Activated B cell treated with CpG ODN at 0.5 μM for 24 hours (primary cell): ENCODE results near the gene PKP4. TPM values are rescaled to one million over a fixed set of nuclear protein-coding genes. Genes with fewer than 3 reads are reported as not detected.

Source experiments
- ATAC-seq: fragments of 200-7000 bp; cut with Tn5 transposase; one replicate; pipeline ENCODE4 v1.10.0; 2021; ENCODE audit warnings: low read depth, mild to moderate bottlenecking, moderate library complexity
- CTCF ChIA-PET: fragments of 350-600 bp; sonication (Branson Sonifier 250); formaldehyde crosslinking; loops from one replicate; lab custom pipeline; 2021; ENCODE audit warnings: antibody characterized with exemption; lab: Charles Lee
- POLR2A ChIA-PET: fragments of 350-600 bp; sonication (Branson Sonifier 250); formaldehyde crosslinking; loops from one replicate; lab custom pipeline; 2021; ENCODE audit warnings: antibody characterized with exemption; lab: Charles Lee
- DNase-seq: peaks from one replicate; pipeline ENCODE4 v3.0.0; 2022
- H3K27ac Mint-ChIP-seq: one replicate; pipeline ENCODE4 v1.8.0; 2020; ENCODE audit warnings: mixed read lengths
- H3K27me3 Mint-ChIP-seq: one replicate; pipeline ENCODE4 v1.8.0; 2021; ENCODE audit warnings: mixed read lengths
- H3K36me3 Mint-ChIP-seq: one replicate; pipeline ENCODE4 v1.8.0; 2021; ENCODE audit warnings: low read depth, mixed read lengths
- H3K4me1 Mint-ChIP-seq: one replicate; pipeline ENCODE4 v1.8.0; 2021; ENCODE audit warnings: mixed read lengths
- H3K4me3 Mint-ChIP-seq: one replicate; pipeline ENCODE4 v1.8.0; 2020; ENCODE audit warnings: mild to moderate bottlenecking, mixed read lengths
- H3K9me3 Mint-ChIP-seq: one replicate; pipeline ENCODE4 v1.8.0; 2020; ENCODE audit warnings: mixed read lengths
- CTCF ChIP-seq: fragments of 200-600 bp; IDR thresholded peaks from one replicate; pipeline ENCODE4 v1.8.0; 2022; ENCODE audit warnings: antibody characterized with exemption, mild to moderate bottlenecking
- intact Hi-C: fragments of 100-400 bp; cut with micrococcal nuclease; formaldehyde crosslinking; loops from one replicate; pipeline ENCODE4 v1.15.1; 2024
- total RNA-seq: library from RNA; stranded (reverse); gene quantifications from 2 replicates; pipeline ENCODE4 v1.2.3, GENCODE V29; 2022

PKP4 gene
- total RNA-seq, 1 donor from 2014 or later = 6.5 TPM

DNA sequence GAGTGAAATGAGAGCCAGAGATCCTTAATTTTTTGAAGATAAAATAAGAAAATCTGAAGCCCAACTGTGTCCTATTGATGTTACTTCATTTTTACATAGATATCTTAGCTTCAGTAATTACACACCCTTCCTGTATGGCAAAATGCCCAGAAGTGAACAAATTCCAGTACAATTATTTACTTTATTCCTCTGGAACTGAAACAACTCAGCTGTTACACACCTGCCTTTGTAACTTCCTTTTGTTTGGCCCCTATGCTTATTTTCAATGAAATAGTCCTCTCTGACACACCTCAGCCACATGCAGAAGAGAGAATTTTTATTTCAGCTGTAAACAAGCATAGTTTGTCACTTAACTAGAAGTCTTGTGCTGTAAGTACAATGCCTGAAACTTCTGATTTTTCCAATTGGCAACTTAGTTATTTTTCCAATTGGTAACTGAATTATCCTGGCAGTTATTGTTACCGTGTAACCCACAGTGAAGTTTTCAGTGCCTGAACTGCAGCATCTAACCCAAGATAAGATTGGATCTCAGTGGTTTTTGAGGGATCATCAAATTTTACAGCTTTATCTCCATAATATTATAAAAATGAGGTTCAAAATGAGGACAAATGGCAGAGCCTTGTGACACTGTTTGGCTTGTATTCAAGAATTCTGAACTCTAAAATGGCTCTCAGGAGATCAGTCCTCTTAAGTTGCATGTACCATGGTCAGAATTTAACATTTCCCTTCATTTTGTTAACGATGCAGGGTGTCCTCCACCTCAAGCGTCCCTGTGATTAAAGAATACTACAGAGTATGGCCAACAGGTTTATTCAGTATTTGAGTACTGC, 82.6 kb downstream of the PKP4 start:
- H3K27me3 Mint-ChIP-seq = no peaks in the 10 kb centered on the region
- no peak for TF ChIP-seq CTCF
- no peak overlapping the region for H3K4me3 Mint-ChIP-seq
- intact Hi-C loops = no loop called here
- CTCF ChIA-PET = no interaction called here
- no peak for ATAC-seq
- no peaks in the 10 kb centered on the region for H3K9me3 Mint-ChIP-seq
- no peak for DNase-seq
- no peaks in the 10 kb centered on the region for H3K36me3 Mint-ChIP-seq
- POLR2A ChIA-PET = no interaction called here
- no peak overlapping the region for H3K27ac Mint-ChIP-seq
- H3K4me1 Mint-ChIP-seq = no peaks in the 10 kb centered on the region

- TF ChIP-seq CTCF = no peak
- intact Hi-C loops = no loop called here
- ChIA-PET CTCF (no interaction called here), POLR2A (no interaction called here)
- H3K36me3 Mint-ChIP-seq = no peaks in the 10 kb centered on the region
- ATAC-seq (no peak), DNase-seq (no peak)
- no peaks in the 10 kb centered on the region for H3K27me3 Mint-ChIP-seq
- H3K27ac Mint-ChIP-seq = no peak overlapping the region
- no peaks in the 10 kb centered on the region for H3K4me1 Mint-ChIP-seq
- H3K4me3 Mint-ChIP-seq = no peak overlapping the region
- no peaks in the 10 kb centered on the region for H3K9me3 Mint-ChIP-seq
These were observed 85.8 kb downstream of the PKP4 start for GRCh38 chr2:158542577-158542976.

GRCh38 chr2:158543957-158544356, 87.2 kb downstream of the PKP4 start:
- no peak for ATAC-seq
- Mint-ChIP-seq H3K36me3 (no peaks in the 10 kb centered on the region), H3K4me1 (no peaks in the 10 kb centered on the region), H3K4me3 (no peak overlapping the region), H3K27ac (no peak overlapping the region), H3K9me3 (no peaks in the 10 kb centered on the region), H3K27me3 (no peaks in the 10 kb centered on the region)
- intact Hi-C loops = no loop called here
- TF ChIP-seq CTCF = no peak
- POLR2A ChIA-PET = no interaction called here
- no peak for DNase-seq
- CTCF ChIA-PET = no interaction called here

DNA sequence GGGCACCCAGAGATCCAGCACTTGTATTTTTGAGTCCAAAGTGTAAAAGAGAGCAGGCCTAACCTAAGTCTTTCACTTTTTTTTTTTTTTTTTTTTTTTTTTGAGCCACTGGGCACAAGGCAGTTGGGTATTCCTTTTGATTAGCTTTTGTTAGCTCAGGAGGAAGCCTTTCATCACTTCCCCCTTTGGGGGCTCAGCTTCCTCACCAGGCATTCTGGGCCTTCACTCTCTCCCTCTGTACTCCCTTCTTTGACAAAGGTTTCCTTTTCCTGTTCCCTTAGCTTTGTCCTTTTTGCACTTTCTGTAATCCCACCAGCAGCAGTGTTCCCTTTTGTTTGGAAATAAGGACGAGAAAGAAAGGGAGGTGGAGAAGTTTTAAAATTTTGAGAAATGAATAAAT, 88.2 kb downstream of the PKP4 start:
- Mint-ChIP-seq H3K9me3 (no peaks in the 10 kb centered on the region), H3K27me3 (no peaks in the 10 kb centered on the region), H3K36me3 (no peaks in the 10 kb centered on the region), H3K4me1 (no peaks in the 10 kb centered on the region), H3K27ac (no peak overlapping the region), H3K4me3 (no peak overlapping the region)
- intact Hi-C loops = no loop called here
- POLR2A ChIA-PET = no interaction called here
- no peak for ATAC-seq
- CTCF ChIA-PET = no interaction called here
- no peak for DNase-seq
- no peak for TF ChIP-seq CTCF

- no peak for DNase-seq
- intact Hi-C loops = no loop called here
- Mint-ChIP-seq H3K4me1 (no peaks in the 10 kb centered on the region), H3K27ac (no peak overlapping the region), H3K4me3 (no peak overlapping the region), H3K27me3 (no peaks in the 10 kb centered on the region), H3K36me3 (no peaks in the 10 kb centered on the region), H3K9me3 (no peaks in the 10 kb centered on the region)
- ChIA-PET CTCF (no interaction called here), POLR2A (no interaction called here)
- no peak for ATAC-seq
- TF ChIP-seq CTCF = no peak
These were observed 89.8 kb downstream of the PKP4 start for GRCh38 chr2:158546412-158547144.
